HG02610 (cell line): ENCODE results near the gene ALOX5AP.

ENCODE experiments used
- ATAC-seq: cut with Tn5 transposase; IDR thresholded peaks from one replicate; pipeline ENCODE4 v1.9.1; 2021; ENCODE audit warnings: mild to moderate bottlenecking, moderate library complexity; ENCODE audit not compliant: unreplicated experiment

Gene ALOX5AP

GRCh38 chr13:30792285-30793000 lies 57.1 kb downstream of the ALOX5AP start:
- no peak for ATAC-seq

GRCh38 chr13:30796132-30796572 lies 60.8 kb downstream of the ALOX5AP start:
- ATAC-seq: no peak

- ATAC-seq: no peak
Observed at GRCh38 chr13:30796631-30797601, 61.6 kb downstream of the ALOX5AP start.

GRCh38 chr13:30797847-30798535 lies 62.6 kb downstream of the ALOX5AP start:
- no peak for ATAC-seq

- no peak for ATAC-seq
Observed at GRCh38 chr13:30798776-30799355, 63.5 kb downstream of the ALOX5AP start.

- no peak for ATAC-seq
Observed at GRCh38 chr13:30799356-30799824, 64.0 kb downstream of the ALOX5AP start.

- no peak for ATAC-seq
Observed at GRCh38 chr13:30800107-30800506, 64.8 kb downstream of the ALOX5AP start.

- peak; percentile 9 for ATAC-seq
Observed at GRCh38 chr13:30802501-30802900, 67.2 kb downstream of the ALOX5AP start.

GRCh38 chr13:30802953-30803478 lies 67.7 kb downstream of the ALOX5AP start:
- peak; percentile 94 for ATAC-seq

- no peak for ATAC-seq
Observed at GRCh38 chr13:30803749-30804148, 68.4 kb downstream of the ALOX5AP start.

GRCh38 chr13:30804474-30804873 lies 69.1 kb downstream of the ALOX5AP start:
- no peak for ATAC-seq

GRCh38 chr13:30805132-30805537 lies 69.8 kb downstream of the ALOX5AP start:
- no peak for ATAC-seq

GRCh38 chr13:30805603-30806011 lies 70.3 kb downstream of the ALOX5AP start:
- ATAC-seq: no peak

- no peak for ATAC-seq
Observed at GRCh38 chr13:30806784-30807183, 71.4 kb downstream of the ALOX5AP start.

GRCh38 chr13:30807392-30807791 lies 72.0 kb downstream of the ALOX5AP start:
- ATAC-seq: no peak

GRCh38 chr13:30808600-30808999 lies 73.3 kb downstream of the ALOX5AP start:
- ATAC-seq: no peak

- ATAC-seq: no peak
Observed at GRCh38 chr13:30809787-30810186, 74.4 kb downstream of the ALOX5AP start.

GRCh38 chr13:30810261-30810701 lies 74.9 kb downstream of the ALOX5AP start:
- no peak for ATAC-seq

GRCh38 chr13:30810801-30811200 lies 75.5 kb downstream of the ALOX5AP start:
- ATAC-seq: no peak
